CD4-positive, alpha-beta T cell treated with Interleukin-4 for 4 hours (primary cell): ENCODE data around the gene HPCAL4.
A peak's percentile ranks its signal among the peaks of the same experiment; 100 is the strongest.

Source experiments
- DNase-seq: peaks from one replicate; pipeline ENCODE4 v3.0.0-alpha.2; 2020

The HPCAL4 gene

GRCh38 chr1:39675220-39675619, 16.0 kb downstream of the HPCAL4 start:
- no peak for DNase-seq

DNA sequence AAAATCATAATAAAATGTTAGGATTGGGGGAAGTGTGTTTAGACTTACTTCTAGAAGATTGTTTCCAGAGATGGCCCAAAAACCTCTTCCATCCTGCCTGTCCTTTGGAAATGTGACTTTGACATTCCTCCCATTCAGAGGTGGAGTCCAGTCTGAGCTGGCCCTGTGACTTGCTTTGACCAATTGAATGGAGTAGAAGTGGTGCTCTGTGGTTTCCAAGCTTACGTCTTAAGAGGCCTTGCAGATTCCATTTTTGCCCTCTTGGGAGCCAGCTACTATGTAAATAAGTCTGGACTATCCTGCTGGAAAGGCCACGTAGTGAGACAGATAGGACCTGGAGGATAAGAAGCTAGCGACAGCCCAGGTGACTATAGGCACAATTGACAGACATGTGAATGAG, 18.0 kb downstream of the HPCAL4 start:
- DNase-seq, result no peak

DNA sequence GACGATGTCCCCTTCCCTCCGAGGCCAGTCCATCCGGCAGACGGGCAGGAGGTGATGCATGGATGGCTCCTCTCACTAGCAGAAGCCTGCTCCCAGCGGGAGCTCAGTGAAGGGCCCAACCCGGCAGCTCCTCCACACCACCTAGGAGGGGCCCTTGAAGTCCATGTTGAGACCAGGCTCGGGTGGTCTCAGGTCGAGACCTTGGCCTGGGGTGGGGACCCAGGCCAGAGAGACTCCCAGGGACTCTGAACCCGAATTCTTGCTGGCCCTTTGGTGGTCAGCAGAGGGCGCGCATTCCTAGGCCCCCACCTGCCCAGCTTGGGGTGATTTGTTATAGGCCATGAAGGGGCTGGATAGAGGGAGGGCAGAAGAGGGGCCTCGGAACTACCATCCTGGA, 18.7 kb downstream of the HPCAL4 start:
- DNase-seq, result peak; percentile 32

DNA sequence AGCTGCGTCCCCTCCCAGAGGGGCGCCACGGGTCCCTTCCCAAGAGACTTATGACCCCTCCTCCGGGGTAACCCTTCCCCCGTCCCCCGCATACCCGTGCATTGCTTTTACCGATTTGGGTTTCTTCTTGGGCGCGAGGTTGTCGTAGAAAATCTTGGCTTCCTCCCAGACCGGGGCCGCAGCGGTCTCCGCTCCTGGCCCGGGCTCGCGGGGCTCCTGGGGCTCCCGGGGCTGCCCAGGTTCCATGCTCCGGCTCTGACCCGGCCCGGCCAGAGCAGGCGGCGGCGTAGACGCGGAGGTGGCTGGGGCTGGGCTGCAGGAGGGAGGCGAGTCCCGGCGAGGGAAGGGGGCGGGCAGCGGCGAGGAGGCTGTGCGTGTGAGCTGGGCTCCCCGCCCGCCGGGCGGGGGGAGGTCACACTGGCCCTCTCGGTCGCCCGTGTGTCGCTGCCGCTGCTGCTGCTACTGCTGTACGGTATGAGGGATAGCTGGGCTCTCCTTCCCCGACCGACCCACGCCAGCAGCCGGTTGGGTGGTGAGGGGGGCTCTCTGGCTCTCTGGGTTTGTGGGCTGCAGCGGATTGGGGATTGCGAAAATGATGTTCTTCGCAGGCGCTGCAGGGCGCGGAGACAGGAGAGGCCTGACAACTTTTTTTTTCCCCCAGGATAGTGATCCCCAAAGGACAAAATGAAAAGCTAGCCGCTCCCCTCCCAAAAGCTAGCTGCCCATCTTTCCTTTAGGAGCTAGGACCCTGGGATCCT, 19.3 kb downstream of the HPCAL4 start, which contains the start of gene NT5C1A:
NT5C1A (minus strand) TSS at position 315 of the 758 bp plus-strand sequence; CDS start at position 246, 69 bp downstream.
- DNase-seq, result no peak

DNA sequence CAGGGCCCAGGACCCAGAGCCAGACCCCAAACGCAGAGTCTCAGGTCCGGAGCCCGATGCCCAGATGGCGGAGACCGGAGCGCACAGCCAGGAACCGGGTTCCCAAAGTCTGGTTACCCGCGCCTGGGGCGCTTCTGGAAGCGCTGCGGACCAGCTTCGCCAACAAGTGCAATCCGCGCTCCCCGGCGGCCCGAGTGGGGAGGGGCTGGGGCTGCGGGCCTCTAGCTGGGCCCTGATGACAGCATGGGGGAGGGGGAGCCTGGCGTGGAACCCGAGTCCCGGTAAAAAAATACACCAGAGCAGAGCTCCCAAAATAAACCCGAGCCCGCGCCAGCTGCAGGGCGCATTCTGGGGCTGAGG, 19.8 kb downstream of the HPCAL4 start:
- DNase-seq, result no peak

DNA sequence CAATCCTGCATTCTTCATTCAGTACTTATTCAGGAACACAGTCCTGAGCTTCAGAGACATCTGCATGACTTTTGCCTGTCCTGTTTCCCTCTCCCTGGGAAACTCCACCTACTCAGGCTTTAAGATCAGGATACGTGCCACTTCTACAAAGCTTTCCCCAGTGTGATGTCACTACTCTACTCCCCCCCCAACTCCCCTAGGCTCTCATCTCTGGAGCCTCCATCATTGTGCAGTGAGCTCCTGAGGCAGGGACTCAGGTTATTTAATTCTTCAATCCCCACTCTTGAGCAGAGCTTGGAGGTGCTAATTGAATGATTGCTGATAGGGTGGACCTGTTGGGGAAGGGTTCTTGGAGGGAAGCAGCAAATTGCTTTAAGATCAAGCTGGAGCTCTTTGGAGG, 20.5 kb downstream of the HPCAL4 start:
- no peak for DNase-seq

- DNase-seq, result no peak
These were observed 22.3 kb downstream of the HPCAL4 start for GRCh38 chr1:39668894-39669293.

DNA sequence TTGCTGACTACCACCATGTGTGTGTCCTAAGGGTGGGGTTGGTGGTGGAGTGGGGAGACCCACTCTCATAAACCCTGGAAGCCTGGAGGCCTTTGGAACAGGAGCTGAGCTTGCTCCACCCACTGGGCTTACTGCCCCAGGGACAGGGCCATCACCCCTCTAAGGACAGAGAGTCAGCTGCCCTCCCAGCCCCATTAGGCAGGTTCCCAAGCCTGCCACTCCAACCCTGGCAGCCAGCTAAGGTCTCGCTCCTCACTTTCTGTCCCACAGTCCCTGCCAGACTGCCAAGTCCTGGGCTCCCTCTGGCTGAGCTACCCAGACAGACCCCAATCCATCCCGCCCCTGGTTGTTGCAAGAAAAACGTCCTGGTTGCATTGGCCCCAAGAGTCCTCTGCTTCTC, 23.1 kb downstream of the HPCAL4 start:
- no peak for DNase-seq

DNA sequence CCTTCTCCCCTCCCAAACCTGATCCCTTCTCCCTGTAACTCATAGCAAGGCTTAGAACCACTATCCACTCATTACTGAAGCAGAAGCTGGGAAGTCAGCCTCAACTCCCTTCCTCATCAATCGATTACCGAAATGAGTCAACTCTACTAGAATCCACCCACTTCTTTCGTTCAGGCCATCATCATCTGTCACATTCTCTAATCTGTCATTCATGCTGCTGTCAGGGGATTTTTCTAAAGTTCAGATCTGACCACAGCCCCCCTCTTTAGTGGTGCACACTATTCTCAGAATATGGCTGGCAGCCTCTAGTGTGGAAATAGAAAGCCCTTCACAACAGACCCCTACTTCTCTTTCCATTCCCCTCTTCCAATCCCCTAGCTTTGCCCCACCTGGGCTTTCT, 24.5 kb downstream of the HPCAL4 start:
- no peak for DNase-seq

DNA sequence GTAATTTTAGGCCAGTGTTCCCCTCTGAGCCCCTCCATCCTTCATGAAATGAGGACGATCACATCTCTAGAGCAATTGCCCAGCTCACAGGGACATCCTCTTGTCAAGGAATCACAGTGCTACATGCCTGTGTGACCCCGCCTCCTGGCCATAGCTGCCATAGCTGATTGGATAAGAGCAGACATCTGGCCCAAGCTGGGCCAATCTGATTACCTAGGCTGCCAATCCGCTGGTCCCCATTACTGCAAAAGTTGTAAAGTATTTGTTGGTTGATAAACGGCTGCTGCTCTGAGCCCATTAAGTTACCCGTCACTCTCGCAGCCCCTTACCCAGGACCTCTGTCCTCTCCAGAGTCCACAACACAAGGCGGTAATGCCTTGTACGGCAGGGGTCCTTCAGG, 27.7 kb downstream of the HPCAL4 start:
- DNase-seq, result no peak

DNA sequence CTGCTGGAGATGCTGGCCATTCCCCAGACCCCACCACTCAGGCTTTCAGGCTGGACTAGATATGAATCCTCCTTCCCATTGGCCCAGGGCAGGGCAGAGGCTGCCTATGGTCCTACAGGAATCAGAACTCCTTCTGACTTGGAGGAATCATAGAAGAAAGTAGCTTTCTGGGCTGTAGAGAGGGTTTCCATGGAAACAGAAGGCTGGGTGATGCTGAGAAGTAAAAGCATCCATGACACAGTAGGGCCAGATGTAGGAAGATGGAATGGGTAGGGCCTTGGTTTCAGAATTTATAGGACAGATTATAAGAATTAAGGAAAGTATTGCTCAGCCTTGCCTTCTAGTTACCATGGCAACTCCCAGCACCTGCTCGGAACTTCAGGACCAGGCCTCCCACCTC, 28.4 kb downstream of the HPCAL4 start:
- DNase-seq, result no peak

- no peak for DNase-seq
These were observed 31.7 kb downstream of the HPCAL4 start for GRCh38 chr1:39659538-39659937.

- DNase-seq, result no peak
These were observed 32.1 kb downstream of the HPCAL4 start for GRCh38 chr1:39659110-39659509.

DNA sequence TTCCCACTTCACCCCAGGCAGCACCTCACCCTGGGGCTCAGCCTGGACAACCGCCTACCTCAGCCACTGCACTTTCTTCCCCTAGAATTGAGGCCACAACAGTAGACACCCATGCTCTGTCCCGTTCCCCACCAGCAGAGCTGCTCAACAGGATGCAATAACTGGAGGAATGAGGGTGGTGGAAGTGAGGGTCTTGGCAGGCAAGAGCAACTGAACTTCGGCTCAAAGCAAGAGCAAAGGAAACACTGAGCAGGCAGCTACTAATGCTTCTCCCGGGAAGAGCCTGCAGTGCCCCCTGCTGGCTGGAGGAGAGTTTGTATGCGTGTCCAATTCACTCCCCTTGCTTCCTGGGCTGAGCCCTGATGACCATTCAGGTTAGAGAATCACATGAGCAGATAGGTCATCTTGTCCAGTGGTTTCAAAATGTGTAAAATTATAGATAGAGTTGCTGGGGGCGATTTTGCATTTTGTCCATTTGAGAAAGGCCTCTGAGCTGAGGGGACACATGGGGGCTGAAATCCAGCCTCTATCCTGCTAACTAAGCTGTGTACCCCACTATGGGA, 33.2 kb downstream of the HPCAL4 start:
- peak; percentile 56 for DNase-seq

- no peak for DNase-seq
These were observed 33.8 kb downstream of the HPCAL4 start for GRCh38 chr1:39657402-39657801.

DNA sequence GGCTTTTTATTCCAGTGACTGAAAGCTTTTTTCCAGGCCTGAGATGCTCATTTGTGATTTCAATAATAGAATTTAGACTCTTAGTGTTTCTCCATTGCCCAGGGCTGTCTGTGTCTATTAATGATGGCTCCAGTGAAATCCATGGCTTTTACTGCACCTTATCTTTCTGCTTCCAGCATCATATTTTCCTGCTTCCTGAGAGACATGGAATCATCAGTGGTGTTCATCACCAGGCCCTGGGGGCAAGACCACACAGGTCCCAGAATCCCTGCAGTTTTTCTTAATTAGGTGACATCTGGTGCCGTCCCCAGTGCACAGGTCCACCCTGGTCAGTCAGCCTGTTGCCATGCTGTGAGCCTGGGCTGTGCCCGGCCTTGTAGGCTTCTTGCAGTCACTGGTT, 34.8 kb downstream of the HPCAL4 start:
- no peak for DNase-seq

GRCh38 chr1:39655578-39656268, 35.5 kb downstream of the HPCAL4 start:
- no peak for DNase-seq

DNA sequence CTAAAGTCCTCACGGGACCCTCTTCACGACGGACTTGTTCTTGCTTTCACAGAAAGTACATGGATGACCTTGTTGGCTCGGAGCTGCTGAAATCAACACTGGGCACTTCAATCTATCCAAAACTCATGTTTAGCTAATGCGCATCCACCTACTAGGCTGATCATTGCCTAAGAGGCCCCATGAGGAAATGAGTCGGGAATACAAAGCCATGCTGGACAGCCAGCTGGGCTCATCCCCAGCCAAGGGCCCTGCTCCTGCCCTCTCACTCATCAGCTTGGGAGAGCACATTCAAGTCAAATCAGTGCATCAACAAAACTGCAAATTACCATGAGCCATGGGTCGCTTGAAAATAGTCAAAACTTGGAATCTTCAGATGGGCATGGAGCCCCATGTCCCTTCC, 36.9 kb downstream of the HPCAL4 start:
- no peak for DNase-seq

DNA sequence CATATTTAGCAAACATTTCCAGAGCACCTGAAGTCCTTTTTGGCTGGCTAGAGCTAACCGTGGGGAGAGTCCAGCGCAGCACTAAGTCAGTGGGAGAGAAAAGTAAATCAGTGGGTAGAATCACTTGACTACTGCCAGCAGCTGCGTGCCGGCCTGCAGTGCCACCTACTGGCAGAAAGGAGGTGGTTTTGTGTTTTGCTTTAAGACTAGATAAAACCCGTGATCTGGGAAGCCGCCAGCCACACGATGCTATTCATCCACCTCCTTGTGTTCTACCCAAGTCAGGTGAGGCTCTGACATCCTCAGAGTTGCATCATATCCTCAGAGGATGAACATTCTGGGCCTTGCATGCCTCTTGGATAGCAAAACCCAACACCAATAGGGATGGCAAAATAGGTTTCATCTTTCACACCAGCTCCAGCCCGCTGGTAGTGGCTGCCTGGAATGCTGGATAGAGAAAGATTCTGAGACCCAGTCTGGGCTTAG, 37.6 kb downstream of the HPCAL4 start:
- peak; percentile 77 for DNase-seq

GRCh38 chr1:39652554-39652953, 38.7 kb downstream of the HPCAL4 start:
- DNase-seq, result no peak

GRCh38 chr1:39652105-39652504, 39.1 kb downstream of the HPCAL4 start:
- DNase-seq, result no peak

- no peak for DNase-seq
These were observed 40.8 kb downstream of the HPCAL4 start for GRCh38 chr1:39650431-39650830.

GRCh38 chr1:39649636-39650185, 41.5 kb downstream of the HPCAL4 start:
- no peak for DNase-seq

DNA sequence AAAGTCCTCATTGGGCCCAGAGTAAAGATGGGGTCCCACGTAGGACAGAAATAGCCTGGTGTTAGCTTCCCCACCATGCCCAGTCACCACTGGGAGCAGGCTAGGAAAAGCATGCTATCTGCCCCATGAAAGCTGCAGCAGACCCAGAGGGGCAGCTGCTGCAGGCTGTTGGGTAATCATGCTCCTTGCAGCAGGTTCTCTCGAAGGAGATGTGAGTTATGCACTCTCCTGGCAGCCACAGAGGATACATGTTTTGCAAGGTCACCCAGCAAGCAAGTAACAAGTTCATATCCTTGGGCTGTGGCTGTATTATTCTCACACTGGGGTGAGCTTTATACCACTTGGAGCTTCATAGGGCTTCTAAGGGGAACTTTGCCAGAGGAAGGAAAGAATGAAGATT, 42.7 kb downstream of the HPCAL4 start:
- no peak for DNase-seq
